ENCODE data around the gene RPS18.
A peak's percentile ranks its signal among the peaks of the same experiment; 100 is the strongest.
"Not testable (repeated sequence)": the region's sequence is repeated elsewhere in the genome, so short reads cannot be mapped to it uniquely, and the experiment has no call there.

Gene RPS18

GRCh38 chr6:33271468-33272274 lies at the start of gene RPS18, which contains the start of gene VPS52:
Gene RPS18, plus strand, starts transcription at chr6:33272075. Its CDS starts 45 bp downstream, at chr6:33272120.
Gene VPS52, minus strand, starts transcription at chr6:33271876. Its CDS starts 201 bp downstream, at chr6:33271675.
- DNase-seq (ENCODE audit: extremely low read depth, low read depth): peak; percentile 98
- peak within 1 kb of the TSS; percentile 87 for H3K4me3 ChIP-seq (replicated peaks; ENCODE audit: low read depth, low read length)
- no peak for TF ChIP-seq CTCF (IDR thresholded peaks at IDR 0.05; ENCODE audit: low read depth, low read length, missing control alignments)

- not testable (repeated sequence) for DNase-seq (ENCODE audit: extremely low read depth, low read depth); H3K4me3 ChIP-seq (replicated peaks; ENCODE audit: low read depth, low read length)
Measured at GRCh38 chr6:33226503-33227120, 45.3 kb upstream of the RPS18 start.

GRCh38 chr6:33235221-33235634 lies 36.6 kb upstream of the RPS18 start:
- H3K4me3 ChIP-seq (replicated peaks; ENCODE audit: low read depth, low read length): no peak overlapping the region
- no peak for DNase-seq (ENCODE audit: extremely low read depth, low read depth)
- no peak for TF ChIP-seq CTCF (IDR thresholded peaks at IDR 0.05; ENCODE audit: low read depth, low read length, missing control alignments)

- TF ChIP-seq CTCF (IDR thresholded peaks at IDR 0.05; ENCODE audit: low read depth, low read length, missing control alignments): no peak
- H3K4me3 ChIP-seq (replicated peaks; ENCODE audit: low read depth, low read length): no peak overlapping the region
- DNase-seq (ENCODE audit: extremely low read depth, low read depth): no peak
Measured at GRCh38 chr6:33236328-33236727, 35.5 kb upstream of the RPS18 start.

- no peak for TF ChIP-seq CTCF (IDR thresholded peaks at IDR 0.05; ENCODE audit: low read depth, low read length, missing control alignments)
- H3K4me3 ChIP-seq (replicated peaks; ENCODE audit: low read depth, low read length): no peak overlapping the region
- DNase-seq (ENCODE audit: extremely low read depth, low read depth): no peak
Measured at GRCh38 chr6:33236852-33237251, 35.0 kb upstream of the RPS18 start.

- DNase-seq (ENCODE audit: extremely low read depth, low read depth): no peak
- no peak for TF ChIP-seq CTCF (IDR thresholded peaks at IDR 0.05; ENCODE audit: low read depth, low read length, missing control alignments)
- H3K4me3 ChIP-seq (replicated peaks; ENCODE audit: low read depth, low read length): no peak overlapping the region
Measured at GRCh38 chr6:33237741-33238140, 34.1 kb upstream of the RPS18 start.

- DNase-seq (ENCODE audit: extremely low read depth, low read depth): no peak
- TF ChIP-seq CTCF (IDR thresholded peaks at IDR 0.05; ENCODE audit: low read depth, low read length, missing control alignments): no peak
- H3K4me3 ChIP-seq (replicated peaks; ENCODE audit: low read depth, low read length): no peak overlapping the region
Measured at GRCh38 chr6:33241968-33242367, 29.9 kb upstream of the RPS18 start.
